Measurements from ENCODE around the gene SCN2A. TPM values are rescaled to one million over a fixed set of nuclear protein-coding genes. Genes with fewer than 3 reads are reported as not detected.

Gene SCN2A
- total RNA-seq, 6 experiments from 2014 or later, result 0.14 to 0.94 (median 0.67) TPM

DNA sequence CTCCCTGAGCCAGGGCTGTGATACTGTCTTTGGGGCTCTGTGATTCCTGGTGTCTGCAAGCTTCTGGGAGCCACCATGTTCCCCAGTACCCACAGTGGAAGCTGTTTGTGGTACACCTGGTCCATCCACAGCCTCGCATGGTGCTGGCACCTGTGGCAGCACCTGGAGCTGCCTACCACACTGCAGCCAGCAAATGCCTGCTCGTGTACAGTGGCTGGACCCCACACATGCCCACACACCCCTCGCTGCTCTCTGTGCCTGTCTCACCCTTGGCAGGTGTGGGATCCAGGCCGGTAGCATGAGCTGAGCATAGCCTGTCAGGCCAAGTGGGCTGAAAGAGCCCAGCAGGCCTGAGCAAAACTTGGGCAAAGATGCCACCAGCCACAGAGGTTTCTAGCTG, 188.5 kb downstream of the SCN2A start:
- TF ChIP-seq, protein P1, sequence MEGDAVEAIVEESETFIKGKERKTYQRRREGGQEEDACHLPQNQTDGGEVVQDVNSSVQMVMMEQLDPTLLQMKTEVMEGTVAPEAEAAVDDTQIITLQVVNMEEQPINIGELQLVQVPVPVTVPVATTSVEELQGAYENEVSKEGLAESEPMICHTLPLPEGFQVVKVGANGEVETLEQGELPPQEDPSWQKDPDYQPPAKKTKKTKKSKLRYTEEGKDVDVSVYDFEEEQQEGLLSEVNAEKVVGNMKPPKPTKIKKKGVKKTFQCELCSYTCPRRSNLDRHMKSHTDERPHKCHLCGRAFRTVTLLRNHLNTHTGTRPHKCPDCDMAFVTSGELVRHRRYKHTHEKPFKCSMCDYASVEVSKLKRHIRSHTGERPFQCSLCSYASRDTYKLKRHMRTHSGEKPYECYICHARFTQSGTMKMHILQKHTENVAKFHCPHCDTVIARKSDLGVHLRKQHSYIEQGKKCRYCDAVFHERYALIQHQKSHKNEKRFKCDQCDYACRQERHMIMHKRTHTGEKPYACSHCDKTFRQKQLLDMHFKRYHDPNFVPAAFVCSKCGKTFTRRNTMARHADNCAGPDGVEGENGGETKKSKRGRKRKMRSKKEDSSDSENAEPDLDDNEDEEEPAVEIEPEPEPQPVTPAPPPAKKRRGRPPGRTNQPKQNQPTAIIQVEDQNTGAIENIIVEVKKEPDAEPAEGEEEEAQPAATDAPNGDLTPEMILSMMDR (IDR thresholded peaks at IDR 0.05), result no peak
- Mint-ChIP-seq H3K4me1 (ENCODE audit: low read depth) (no peaks in the 10 kb centered on the region), H3K4me3 (no peak overlapping the region), H3K9me3 (peaks cover 15% of the 10 kb centered on the region), H3K27ac (no peak overlapping the region), H3K36me3 (ENCODE audit: low read depth) (no peaks in the 10 kb centered on the region; the same call in 1 of the 2 replicates), H3K27me3 (ENCODE audit: insufficient read depth) (no peaks in the 10 kb centered on the region)
- DNase-seq, result no peak

DNA sequence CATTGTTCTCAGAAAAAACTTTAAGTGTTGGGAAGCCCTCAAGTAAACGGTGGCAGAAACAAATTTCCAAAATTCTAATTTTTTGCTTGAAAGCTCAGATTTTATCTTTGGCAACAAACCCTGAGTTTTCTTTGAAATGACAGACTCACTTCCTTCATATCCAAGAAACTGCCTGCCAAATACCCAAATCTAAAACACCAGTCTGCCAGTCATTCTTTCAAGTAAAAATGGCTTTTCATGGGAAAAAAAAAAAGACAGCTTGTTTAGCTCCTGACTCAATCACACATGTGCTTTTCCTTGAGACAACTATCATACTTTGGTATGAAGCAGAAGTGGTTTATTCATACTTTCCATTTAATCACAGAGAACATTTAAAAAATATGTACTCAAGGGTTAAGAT, 189.7 kb downstream of the SCN2A start:
- Mint-ChIP-seq H3K36me3 (ENCODE audit: low read depth) (no peaks in the 10 kb centered on the region; the same call in 1 of the 2 replicates), H3K4me3 (no peak overlapping the region), H3K9me3 (peaks cover 15% of the 10 kb centered on the region), H3K27me3 (ENCODE audit: insufficient read depth) (no peaks in the 10 kb centered on the region), H3K27ac (no peak overlapping the region), H3K4me1 (ENCODE audit: low read depth) (no peaks in the 10 kb centered on the region)
- TF ChIP-seq, protein P1 (IDR thresholded peaks at IDR 0.05), result no peak
- no peak for DNase-seq

DNA sequence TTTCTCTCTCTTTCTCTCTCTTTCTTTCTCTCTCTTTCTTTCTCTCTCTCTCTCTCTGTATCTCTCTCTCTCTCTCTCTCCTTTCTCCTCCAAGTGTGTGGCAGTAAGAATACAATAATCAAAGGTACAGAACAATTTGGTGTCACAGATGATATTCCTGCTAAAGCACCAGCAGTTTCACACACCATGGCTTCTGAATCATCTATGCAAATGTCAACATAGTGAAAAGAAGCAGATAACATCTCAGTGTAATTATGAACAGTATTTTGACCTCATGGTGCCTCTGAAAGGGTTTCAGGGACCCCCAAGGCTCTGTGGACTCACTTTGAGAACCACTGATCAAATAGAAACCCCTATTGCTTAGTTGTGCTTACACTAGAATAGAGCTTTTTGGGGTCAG, 191.8 kb downstream of the SCN2A start:
- H3K4me3 Mint-ChIP-seq, result no peak overlapping the region
- H3K36me3 Mint-ChIP-seq (ENCODE audit: low read depth), result no peaks in the 10 kb centered on the region; the same call in 1 of the 2 replicates
- H3K9me3 Mint-ChIP-seq, result peaks cover 19% of the 10 kb centered on the region

DNA sequence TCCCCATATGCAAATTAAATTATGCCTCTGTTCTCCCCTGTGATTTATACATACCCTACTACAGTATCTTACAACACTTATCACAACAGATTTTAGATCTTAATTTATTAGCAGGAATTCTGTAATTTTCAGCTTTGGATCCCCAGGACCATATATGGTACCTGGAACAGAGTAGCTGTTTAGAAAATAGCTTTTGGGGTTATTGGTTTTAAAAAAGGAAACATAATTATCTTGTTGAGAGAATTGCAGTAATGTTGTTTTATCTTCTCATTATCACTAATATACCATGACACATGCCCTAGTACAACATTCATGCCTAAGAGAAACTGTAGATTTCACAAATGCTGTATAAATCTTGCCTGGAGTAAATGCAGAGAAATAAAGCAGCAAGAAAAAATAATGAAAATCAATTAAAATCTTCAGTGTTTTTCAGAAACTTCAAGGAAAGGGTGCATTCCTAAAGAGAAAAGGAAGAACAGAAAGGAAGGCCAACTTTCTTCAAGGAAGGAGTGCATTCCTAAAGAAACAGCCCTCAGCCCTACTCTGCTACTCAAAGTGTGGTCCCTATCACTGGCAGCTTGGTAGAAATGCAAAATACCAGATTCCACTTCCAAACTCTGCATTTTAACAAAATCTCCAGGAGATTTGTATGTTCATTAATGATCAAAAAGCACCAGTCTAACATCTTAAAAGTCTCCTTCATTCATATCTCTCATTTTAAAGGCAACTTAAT, 193.2 kb downstream of the SCN2A start:
- Mint-ChIP-seq H3K36me3 (ENCODE audit: low read depth) (no peaks in the 10 kb centered on the region; the same call in 1 of the 2 replicates), H3K4me3 (no peak overlapping the region), H3K9me3 (peaks cover 23% of the 10 kb centered on the region), H3K27me3 (ENCODE audit: insufficient read depth) (no peaks in the 10 kb centered on the region; the same call in 1 of the 2 replicates), H3K27ac (no peak overlapping the region), H3K4me1 (ENCODE audit: low read depth) (no peaks in the 10 kb centered on the region)
- TF ChIP-seq, protein P1 (IDR thresholded peaks at IDR 0.05), result no peak
- no peak for DNase-seq

More for the DNA sequence above, 191.8 kb downstream of the SCN2A start:
- Mint-ChIP-seq H3K27me3 (ENCODE audit: insufficient read depth) (no peaks in the 10 kb centered on the region; the same call in 1 of the 2 replicates), H3K4me1 (ENCODE audit: low read depth) (no peaks in the 10 kb centered on the region), H3K27ac (no peak overlapping the region)
- TF ChIP-seq, protein P1 (IDR thresholded peaks at IDR 0.05), result no peak
- no peak for DNase-seq

DNA sequence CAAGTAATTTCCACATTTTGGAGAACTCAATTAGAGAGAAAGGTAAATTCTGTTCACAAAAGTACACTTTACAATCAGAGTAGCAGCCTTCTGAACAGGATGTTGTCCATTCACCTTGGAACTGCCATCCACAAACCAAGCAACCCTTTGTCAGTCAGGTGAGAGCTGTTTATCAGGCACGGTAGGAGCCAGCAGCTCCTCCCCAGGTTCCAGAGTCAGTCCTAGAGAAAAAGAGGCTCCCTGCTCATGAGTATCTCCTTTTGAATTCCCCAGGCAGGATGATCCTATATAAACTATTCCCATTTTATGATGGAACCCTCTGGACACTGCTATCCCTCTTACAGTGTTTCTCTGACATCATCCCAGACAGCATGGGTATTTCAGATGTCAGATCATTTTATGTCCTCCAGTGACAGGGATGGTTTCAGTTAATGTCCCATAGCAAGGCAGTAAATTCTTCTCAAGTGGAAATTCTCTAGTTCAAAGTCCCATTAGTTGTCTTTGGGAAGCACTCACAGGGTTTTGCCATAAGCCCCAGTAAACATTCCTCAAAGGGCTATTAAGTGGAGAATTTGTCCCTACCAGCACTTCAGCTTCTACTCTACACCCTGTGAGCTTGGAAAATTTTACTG, 195.8 kb downstream of the SCN2A start:
- H3K9me3 Mint-ChIP-seq, result peaks cover 18% of the 10 kb centered on the region
- no peaks in the 10 kb centered on the region for H3K36me3 Mint-ChIP-seq (ENCODE audit: low read depth)
- no peaks in the 10 kb centered on the region; the same call in 1 of the 2 replicates for H3K27me3 Mint-ChIP-seq (ENCODE audit: insufficient read depth)
- no peak overlapping the region for H3K4me3 Mint-ChIP-seq
- H3K4me1 Mint-ChIP-seq (ENCODE audit: low read depth), result no peaks in the 10 kb centered on the region
- no peak overlapping the region for H3K27ac Mint-ChIP-seq
- TF ChIP-seq, protein P1 (IDR thresholded peaks at IDR 0.05), result no peak
- DNase-seq, result no peak
